ENCODE measurements around the gene AP4S1.

- TF ChIP-seq GATA2 (IDR thresholded peaks at IDR 0.05; ENCODE audit: low read depth, low read length) (no peak), GATA3 (IDR thresholded peaks at IDR 0.05; ENCODE audit: low read depth, low read length) (no peak)
Observed at GRCh38 chr14:31051023-31051422, 25.6 kb downstream of the AP4S1 start.
